ENCODE data around the gene CEP72. TPM values are rescaled to one million over a fixed set of nuclear protein-coding genes. Genes with fewer than 3 reads are reported as not detected.
A peak's percentile ranks its signal among the peaks of the same experiment; 100 is the strongest.

CEP72 gene
- total RNA-seq, 5 donors from 2014 or later (not counting 1 experiment from before 2014, with no cell fraction given): 13.9 to 25.8 (median 23.6) TPM

GRCh38 chr5:587403-587802, 24.7 kb upstream of the CEP72 start:
- no peaks in the 10 kb centered on the region for H3K9me3 ChIP-seq
- H3K27me3 ChIP-seq (replicated peaks in 1 of 2; ENCODE audit: control insufficient read depth in 2 of 2, extremely low read depth in 1 of 2, insufficient read depth in 2 of 2, low read length in 1 of 2): peaks cover 0 to 26% of the 10 kb centered on the region in 2 experiments
- no peak for ATAC-seq (replicated peaks in 1 of 4)
- POLR2A ChIA-PET: no interaction called here
- no peak overlapping the region for H3K4me3 ChIP-seq (ENCODE audit: control insufficient read depth in 1 of 2, extremely low read depth in 1 of 2, low read length in 1 of 2)
- Mint-ChIP-seq H3K27ac (peak overlapping the region in 1 of 2 donors; percentile 20), H3K4me1 (no peaks in the 10 kb centered on the region), H3K4me3 (no peak overlapping the region), H3K27me3 (peaks cover 30 to 36% of the 10 kb centered on the region in 2 donors), H3K9me3 (no peaks in the 10 kb centered on the region), H3K36me3 (no peaks in the 10 kb centered on the region)
- no peak for DNase-seq
- 95% methylated on average over 4 of the region's 6 CpGs for WGBS (ENCODE audit: insufficient coverage)
- CTCF ChIA-PET: no interaction called here
- H3K36me3 ChIP-seq (ENCODE audit: control insufficient read depth in 2 of 2, extremely low read depth in 1 of 2, insufficient read depth in 1 of 2, low read length in 1 of 2): no peaks in the 10 kb centered on the region
- no peak overlapping the region for H3K27ac ChIP-seq (ENCODE audit: low read length)
- H3K4me1 ChIP-seq (ENCODE audit: control insufficient read depth in 1 of 2, extremely low read depth in 1 of 2, insufficient read depth in 2 of 2, low read length in 2 of 2): no peaks in the 10 kb centered on the region

DNA sequence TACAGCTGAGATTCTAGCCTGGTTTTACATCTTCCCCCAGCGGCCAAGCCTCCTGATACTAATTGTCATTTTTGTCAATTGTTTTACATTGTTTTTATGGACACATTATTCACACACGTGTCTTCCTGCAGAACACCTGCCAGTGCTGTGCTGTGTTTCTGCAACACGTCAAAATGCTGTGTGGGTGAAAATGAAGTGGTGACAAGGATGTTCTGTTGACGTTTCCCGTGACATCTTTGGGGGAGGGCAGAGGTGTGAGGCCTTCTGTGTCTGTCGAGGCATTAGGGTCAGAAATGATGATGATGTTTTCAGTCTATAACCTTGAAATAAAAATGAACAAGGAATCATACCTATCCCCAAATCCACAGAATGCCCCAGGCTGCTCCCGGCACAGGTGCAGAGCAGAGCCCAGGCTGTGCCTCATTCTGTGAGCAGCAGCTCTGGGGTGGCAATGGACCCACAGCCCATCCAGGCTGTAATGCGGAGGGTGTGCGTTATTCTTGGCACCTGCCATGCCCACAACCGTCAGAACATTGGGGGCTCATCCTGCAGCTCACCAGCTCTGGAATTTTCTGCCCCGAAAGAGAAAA, 23.6 kb upstream of the CEP72 start:
- ATAC-seq (replicated peaks in 1 of 4) (no peak), DNase-seq (no peak)
- ChIA-PET CTCF (no interaction called here), POLR2A (no interaction called here)
- no peak overlapping the region for H3K27ac ChIP-seq (ENCODE audit: low read length)
- H3K4me1 Mint-ChIP-seq: no peaks in the 10 kb centered on the region
- no peak overlapping the region for H3K4me3 ChIP-seq (ENCODE audit: control insufficient read depth in 1 of 2, extremely low read depth in 1 of 2, low read length in 1 of 2)
- no peaks in the 10 kb centered on the region for H3K4me1 ChIP-seq (ENCODE audit: control insufficient read depth in 1 of 2, extremely low read depth in 1 of 2, insufficient read depth in 2 of 2, low read length in 2 of 2)
- peaks cover 0 to 29% of the 10 kb centered on the region in 2 experiments for H3K27me3 ChIP-seq (replicated peaks in 1 of 2; ENCODE audit: control insufficient read depth in 2 of 2, extremely low read depth in 1 of 2, insufficient read depth in 2 of 2, low read length in 1 of 2)
- no peaks in the 10 kb centered on the region for H3K9me3 Mint-ChIP-seq
- H3K9me3 ChIP-seq: no peaks in the 10 kb centered on the region
- peaks cover 32 to 37% of the 10 kb centered on the region in 2 donors for H3K27me3 Mint-ChIP-seq
- H3K36me3 ChIP-seq (ENCODE audit: control insufficient read depth in 2 of 2, extremely low read depth in 1 of 2, insufficient read depth in 1 of 2, low read length in 1 of 2): no peaks in the 10 kb centered on the region
- H3K4me3 Mint-ChIP-seq: no peak overlapping the region
- no peak overlapping the region for H3K27ac Mint-ChIP-seq
- no peaks in the 10 kb centered on the region for H3K36me3 Mint-ChIP-seq
- WGBS (ENCODE audit: insufficient coverage): 85% methylated on average over 7 of the region's 11 CpGs

- Mint-ChIP-seq H3K4me1 (no peaks in the 10 kb centered on the region), H3K4me3 (no peak overlapping the region), H3K36me3 (no peaks in the 10 kb centered on the region), H3K9me3 (no peaks in the 10 kb centered on the region), H3K27me3 (peaks cover 32 to 39% of the 10 kb centered on the region in 2 donors), H3K27ac (no peak overlapping the region)
- POLR2A ChIA-PET: interaction anchor here in 1 of 2 donors (0.6 kb wide), 1 partner anchor 80 kb away, joined by 3 read pairs; no protein-coding TSS in a partner anchor
- DNase-seq (no peak), ATAC-seq (replicated peaks in 1 of 4) (no peak)
- Histone ChIP-seq H3K4me3 (ENCODE audit: control insufficient read depth in 1 of 2, extremely low read depth in 1 of 2, low read length in 1 of 2) (no peak overlapping the region), H3K9me3 (no peaks in the 10 kb centered on the region), H3K36me3 (ENCODE audit: control insufficient read depth in 2 of 2, extremely low read depth in 1 of 2, insufficient read depth in 1 of 2, low read length in 1 of 2) (no peaks in the 10 kb centered on the region), H3K27ac (ENCODE audit: low read length) (no peak overlapping the region), H3K4me1 (ENCODE audit: control insufficient read depth in 1 of 2, extremely low read depth in 1 of 2, insufficient read depth in 2 of 2, low read length in 2 of 2) (no peaks in the 10 kb centered on the region), H3K27me3 (replicated peaks in 1 of 2; ENCODE audit: control insufficient read depth in 2 of 2, extremely low read depth in 1 of 2, insufficient read depth in 2 of 2, low read length in 1 of 2) (peaks cover 2 to 32% of the 10 kb centered on the region in 2 experiments)
- CTCF ChIA-PET: no interaction called here
- no CpG with 5 or more reads among the region's 1 CpG for WGBS (ENCODE audit: insufficient coverage)
Observed at GRCh38 chr5:589173-589572, 23.0 kb upstream of the CEP72 start.

DNA sequence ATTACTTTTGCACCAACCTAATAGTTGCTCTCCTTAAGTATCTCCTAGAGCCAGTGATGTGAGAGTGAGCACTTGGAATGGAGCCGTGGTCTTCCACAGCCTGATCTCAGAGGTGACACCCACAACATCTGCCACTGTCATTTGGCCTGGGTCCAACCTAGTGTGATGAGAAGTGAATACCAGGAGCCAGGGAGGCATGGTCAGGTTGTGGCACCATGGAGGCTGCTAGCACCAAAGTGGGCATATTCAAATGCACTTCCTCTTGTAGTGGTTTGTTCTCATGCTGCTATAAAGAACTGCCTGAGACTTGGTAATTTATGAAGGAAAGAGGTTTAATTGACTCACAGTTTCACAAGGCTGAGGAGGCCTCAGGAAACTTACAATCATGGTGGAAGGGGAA, 22.6 kb upstream of the CEP72 start:
- Histone ChIP-seq H3K4me1 (ENCODE audit: control insufficient read depth in 1 of 2, extremely low read depth in 1 of 2, insufficient read depth in 2 of 2, low read length in 2 of 2) (no peaks in the 10 kb centered on the region), H3K9me3 (no peaks in the 10 kb centered on the region), H3K36me3 (ENCODE audit: control insufficient read depth in 2 of 2, extremely low read depth in 1 of 2, insufficient read depth in 1 of 2, low read length in 1 of 2) (no peaks in the 10 kb centered on the region), H3K27me3 (replicated peaks in 1 of 2; ENCODE audit: control insufficient read depth in 2 of 2, extremely low read depth in 1 of 2, insufficient read depth in 2 of 2, low read length in 1 of 2) (peaks cover 2 to 32% of the 10 kb centered on the region in 2 experiments), H3K27ac (ENCODE audit: low read length) (no peak overlapping the region), H3K4me3 (ENCODE audit: control insufficient read depth in 1 of 2, extremely low read depth in 1 of 2, low read length in 1 of 2) (no peak overlapping the region)
- Mint-ChIP-seq H3K9me3 (no peaks in the 10 kb centered on the region), H3K4me1 (no peaks in the 10 kb centered on the region), H3K27me3 (peaks cover 34 to 43% of the 10 kb centered on the region in 2 donors), H3K27ac (no peak overlapping the region), H3K4me3 (no peak overlapping the region), H3K36me3 (no peaks in the 10 kb centered on the region)
- DNase-seq (no peak), ATAC-seq (replicated peaks in 1 of 4) (no peak)
- WGBS (ENCODE audit: insufficient coverage): 100% methylated on average over 1 of the region's 1 CpG
- ChIA-PET CTCF (no interaction called here), POLR2A (interaction anchor here in 1 of 2 donors (0.6 kb wide), 1 partner anchor 79 kb away, joined by 3 read pairs; no protein-coding TSS in a partner anchor)

DNA sequence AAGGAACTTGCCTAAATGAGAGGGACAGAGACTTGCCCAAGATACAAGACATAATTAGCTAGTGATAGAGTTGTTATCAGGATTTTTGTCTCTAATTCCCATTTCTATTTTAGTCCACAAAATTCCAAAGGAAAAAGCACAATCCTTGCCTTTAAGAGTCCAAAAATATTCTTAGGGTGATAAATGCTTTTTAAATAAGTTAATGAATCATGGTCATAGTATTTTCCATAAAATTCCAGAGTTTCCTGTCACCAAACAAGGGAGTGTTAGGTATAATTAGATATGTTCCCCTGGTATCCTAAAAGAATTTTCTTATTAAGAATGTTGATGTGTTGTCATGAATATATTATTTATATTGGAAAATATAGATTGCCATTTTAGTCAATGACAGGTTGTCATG, 21.8 kb upstream of the CEP72 start:
- H3K4me1 Mint-ChIP-seq: no peaks in the 10 kb centered on the region
- no peak overlapping the region for H3K27ac Mint-ChIP-seq
- H3K36me3 Mint-ChIP-seq: no peaks in the 10 kb centered on the region
- no peaks in the 10 kb centered on the region for H3K4me1 ChIP-seq (ENCODE audit: control insufficient read depth in 1 of 2, extremely low read depth in 1 of 2, insufficient read depth in 2 of 2, low read length in 2 of 2)
- ChIA-PET POLR2A (no interaction called here), CTCF (no interaction called here)
- no peak overlapping the region for H3K27ac ChIP-seq (ENCODE audit: low read length)
- ATAC-seq (replicated peaks in 1 of 4): no peak
- no peaks in the 10 kb centered on the region for H3K9me3 Mint-ChIP-seq
- H3K27me3 ChIP-seq (replicated peaks in 1 of 2; ENCODE audit: control insufficient read depth in 2 of 2, extremely low read depth in 1 of 2, insufficient read depth in 2 of 2, low read length in 1 of 2): peaks cover 6 to 33% of the 10 kb centered on the region in 2 experiments
- no peaks in the 10 kb centered on the region for H3K9me3 ChIP-seq
- no peak overlapping the region for H3K4me3 ChIP-seq (ENCODE audit: control insufficient read depth in 1 of 2, extremely low read depth in 1 of 2, low read length in 1 of 2)
- no peak for DNase-seq
- H3K4me3 Mint-ChIP-seq: no peak overlapping the region
- peaks cover 33 to 45% of the 10 kb centered on the region in 2 donors for H3K27me3 Mint-ChIP-seq
- H3K36me3 ChIP-seq (ENCODE audit: control insufficient read depth in 2 of 2, extremely low read depth in 1 of 2, insufficient read depth in 1 of 2, low read length in 1 of 2): no peaks in the 10 kb centered on the region

DNA sequence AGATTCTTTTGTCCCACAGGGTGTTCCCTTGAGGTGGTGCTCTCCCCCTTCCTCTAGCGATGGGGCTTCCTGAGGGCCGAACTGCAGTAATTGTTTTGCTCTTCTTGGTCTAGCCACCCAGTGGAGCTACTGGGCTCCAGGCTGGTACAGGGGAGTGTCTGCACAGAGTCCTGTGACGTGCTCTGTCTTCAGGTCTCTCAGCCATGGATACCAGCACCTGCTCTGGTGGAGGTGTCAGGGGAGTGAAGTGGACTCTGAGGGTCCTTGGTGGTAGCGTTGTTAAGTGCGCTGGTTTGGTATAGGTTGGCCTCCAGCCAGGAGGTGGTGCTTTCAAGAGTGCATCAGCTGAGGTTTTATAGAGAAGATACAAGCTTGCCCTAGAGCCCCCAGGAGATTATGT, 20.4 kb upstream of the CEP72 start:
- Histone ChIP-seq H3K27ac (ENCODE audit: low read length) (no peak overlapping the region), H3K9me3 (no peaks in the 10 kb centered on the region), H3K36me3 (ENCODE audit: control insufficient read depth in 2 of 2, extremely low read depth in 1 of 2, insufficient read depth in 1 of 2, low read length in 1 of 2) (no peaks in the 10 kb centered on the region), H3K4me3 (ENCODE audit: control insufficient read depth in 1 of 2, extremely low read depth in 1 of 2, low read length in 1 of 2) (no peak overlapping the region), H3K4me1 (ENCODE audit: control insufficient read depth in 1 of 2, extremely low read depth in 1 of 2, insufficient read depth in 2 of 2, low read length in 2 of 2) (no peaks in the 10 kb centered on the region), H3K27me3 (replicated peaks in 1 of 2; ENCODE audit: control insufficient read depth in 2 of 2, extremely low read depth in 1 of 2, insufficient read depth in 2 of 2, low read length in 1 of 2) (peaks cover 10 to 27% of the 10 kb centered on the region in 2 experiments)
- 85% methylated on average over 3 of the region's 5 CpGs for WGBS (ENCODE audit: insufficient coverage)
- Mint-ChIP-seq H3K27ac (no peak overlapping the region), H3K9me3 (no peaks in the 10 kb centered on the region), H3K27me3 (peaks cover 30 to 48% of the 10 kb centered on the region in 2 donors), H3K36me3 (no peaks in the 10 kb centered on the region), H3K4me1 (no peaks in the 10 kb centered on the region), H3K4me3 (no peak overlapping the region)
- no peak for DNase-seq
- ChIA-PET POLR2A (no interaction called here), CTCF (no interaction called here)
- no peak for ATAC-seq (replicated peaks in 1 of 4)

DNA sequence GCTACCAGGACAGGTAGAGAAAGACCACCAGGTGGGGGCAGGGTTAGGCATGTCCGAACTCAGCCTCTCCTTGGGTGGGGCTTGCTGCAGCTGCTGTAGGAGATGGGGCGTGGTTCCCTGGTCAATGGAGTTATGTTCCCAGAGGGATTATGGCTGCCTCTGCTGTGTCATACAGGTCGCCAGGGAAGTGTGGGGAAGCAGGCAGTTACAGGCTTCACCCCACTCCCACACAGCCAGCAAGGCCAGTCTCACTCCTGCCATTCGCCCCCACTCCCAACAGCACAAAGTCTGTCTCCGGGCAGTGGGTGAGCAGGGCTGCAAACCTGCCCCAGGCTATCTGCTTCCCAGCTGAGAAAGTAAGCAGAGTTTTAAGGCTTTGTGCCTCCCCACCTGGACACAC, 20.0 kb upstream of the CEP72 start:
- no peak overlapping the region for H3K4me3 ChIP-seq (ENCODE audit: control insufficient read depth in 1 of 2, extremely low read depth in 1 of 2, low read length in 1 of 2)
- DNase-seq (no peak), ATAC-seq (replicated peaks in 1 of 4) (no peak)
- ChIA-PET CTCF (no interaction called here), POLR2A (no interaction called here)
- no peaks in the 10 kb centered on the region for H3K36me3 ChIP-seq (ENCODE audit: control insufficient read depth in 2 of 2, extremely low read depth in 1 of 2, insufficient read depth in 1 of 2, low read length in 1 of 2)
- Mint-ChIP-seq H3K36me3 (no peaks in the 10 kb centered on the region), H3K4me1 (no peaks in the 10 kb centered on the region), H3K27me3 (peaks cover 32 to 48% of the 10 kb centered on the region in 2 donors), H3K9me3 (no peaks in the 10 kb centered on the region), H3K4me3 (no peak overlapping the region), H3K27ac (no peak overlapping the region)
- H3K27me3 ChIP-seq (replicated peaks in 1 of 2; ENCODE audit: control insufficient read depth in 2 of 2, extremely low read depth in 1 of 2, insufficient read depth in 2 of 2, low read length in 1 of 2): peaks cover 10 to 27% of the 10 kb centered on the region in 2 experiments
- no peaks in the 10 kb centered on the region for H3K4me1 ChIP-seq (ENCODE audit: control insufficient read depth in 1 of 2, extremely low read depth in 1 of 2, insufficient read depth in 2 of 2, low read length in 2 of 2)
- WGBS (ENCODE audit: insufficient coverage): 20% methylated on average over 1 of the region's 5 CpGs
- H3K9me3 ChIP-seq: no peaks in the 10 kb centered on the region
- H3K27ac ChIP-seq (ENCODE audit: low read length): no peak overlapping the region

Data from T-cell (primary cell).